A673 (cell line): ENCODE measurements around the gene SERGEF. TPM values are rescaled to one million over a fixed set of nuclear protein-coding genes. Genes with fewer than 3 reads are reported as not detected.

ENCODE experiments used
- BruUV-seq: library from RNA; stranded (reverse); fragments of 400-500 nt; replicated peaks from 2 replicates; lab custom pipeline; 2021; lab: Mats Ljungman, UMichigan
- CTCF ChIA-PET: fragments of 300-600 bp; sonication (Branson Sonifier 250); formaldehyde crosslinking; loops from one replicate; lab custom pipeline; 2022; ENCODE audit warnings: antibody characterized with exemption; lab: Charles Lee
- POLR2A ChIA-PET: fragments of 300-600 bp; sonication (Branson Sonifier 250); formaldehyde crosslinking; loops from one replicate; lab custom pipeline; 2022; ENCODE audit warnings: antibody characterized with exemption; ENCODE audit not compliant: low non-redundant PET; lab: Charles Lee
- DNase-seq: peaks from one replicate; pipeline ENCODE4 v3.0.0-alpha.2; 2015; ENCODE audit warnings: low spot score
- H3K27ac ChIP-seq: fragments of 200-600 bp; sonication (generic); 2 replicates; pipeline ENCODE4 v1.5.1; 2016; ENCODE audit warnings: mixed run types, low read depth, mild to moderate bottlenecking, mixed read lengths, antibody characterized with exemption, low read length; ENCODE audit not compliant: poor library complexity, severe bottlenecking
- H3K27me3 ChIP-seq: fragments of 200-600 bp; sonication (generic); replicated peaks from 2 replicates; pipeline ENCODE4 v1.6.1; 2017; ENCODE audit warnings: mixed run types, low read depth, mild to moderate bottlenecking, mixed read lengths, antibody characterized with exemption, low read length; ENCODE audit not compliant: insufficient read depth, poor library complexity
- H3K36me3 ChIP-seq: fragments of 200-600 bp; sonication (generic); 2 replicates; pipeline ENCODE4 v1.6.1; 2016; ENCODE audit warnings: mixed run types, mild to moderate bottlenecking, mixed read lengths, antibody characterized with exemption, low read length; ENCODE audit not compliant: insufficient read depth, poor library complexity, severe bottlenecking
- H3K4me1 ChIP-seq: fragments of 200-600 bp; sonication (generic); 2 replicates; pipeline ENCODE4 v1.6.1; 2017; ENCODE audit warnings: mixed run types, mild to moderate bottlenecking, mixed read lengths, antibody characterized with exemption, low read length; ENCODE audit not compliant: insufficient read depth, poor library complexity, severe bottlenecking
- H3K4me3 ChIP-seq: fragments of 200-600 bp; sonication (generic); 2 replicates; pipeline ENCODE4 v1.5.1; 2016; ENCODE audit warnings: low read depth, mixed run types, mild to moderate bottlenecking, mixed read lengths, low read length; ENCODE audit not compliant: poor library complexity, severe bottlenecking
- H3K9me3 ChIP-seq: fragments of 200-600 bp; sonication (generic); 2 replicates; pipeline ENCODE4 v1.6.1; 2016; ENCODE audit warnings: mixed run types, low read depth, mild to moderate bottlenecking, mixed read lengths, antibody characterized with exemption, low read length; ENCODE audit not compliant: poor library complexity, severe bottlenecking
- EZH2 ChIP-seq: fragments of 200-600 bp; sonication (generic); IDR thresholded peaks from 2 replicates; pipeline ENCODE4 v1.6.1; 2017; ENCODE audit warnings: borderline replicate concordance, low read depth, mild to moderate bottlenecking, mixed read lengths, antibody characterized with exemption, low read length; ENCODE audit not compliant: poor library complexity, severe bottlenecking
- intact Hi-C: fragments of 100-400 bp; cut with micrococcal nuclease; formaldehyde crosslinking; loops from one replicate; pipeline ENCODE4 v1.10.0; 2022; ENCODE audit not compliant: unreplicated experiment
- total RNA-seq: library from RNA; stranded (reverse); gene quantifications from 2 replicates; pipeline ENCODE4 v1.2.3, GENCODE V29; 2021
- TF ChIP-seq, protein P1 (sequence below): fragments of 300-800, 200-600 bp; sonication (generic); conservative IDR thresholded peaks from 2 replicates; pipeline ENCODE4 v1.5.1; 2017; ENCODE audit warnings: low read depth, mild to moderate bottlenecking, antibody characterized with exemption, low read length, moderate library complexity, mixed read lengths

SERGEF gene
- total RNA-seq, 1 experiment from 2014 or later = 15.2 TPM

DNA sequence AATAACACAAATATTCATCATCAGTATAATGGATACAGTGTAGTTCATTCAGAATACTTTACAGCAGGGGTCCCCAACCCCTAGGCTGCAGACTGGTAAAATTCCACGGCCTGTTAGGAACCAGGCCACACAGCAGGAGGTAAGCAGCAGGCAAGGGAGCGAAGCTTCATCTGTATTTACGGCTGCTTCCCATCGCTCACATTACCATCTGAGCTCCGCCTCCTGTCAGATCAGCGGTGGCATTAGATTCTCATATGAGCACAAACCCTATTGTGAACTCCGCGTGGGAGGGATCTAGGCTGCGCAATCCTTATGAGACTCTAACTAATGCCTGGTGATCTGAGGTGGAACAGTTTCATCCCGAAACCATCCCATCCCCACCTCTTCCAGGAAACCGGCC is 125.1 kb downstream of the SERGEF start:
- peak; percentile 89 for DNase-seq
- Histone ChIP-seq H3K27ac (no peak overlapping the region), H3K4me3 (no peak overlapping the region), H3K4me1 (peaks cover 15% of the 10 kb centered on the region), H3K9me3 (no peaks in the 10 kb centered on the region), H3K36me3 (no peaks in the 10 kb centered on the region), H3K27me3 (no peaks in the 10 kb centered on the region)
- CTCF ChIA-PET = interaction anchor here (0.6 to 1.0 kb wide), 2 partner anchors 85 to 508 kb away, joined by 3 read pairs; no protein-coding TSS in a partner anchor
- POLR2A ChIA-PET = no interaction called here
- TF ChIP-seq, protein P1, sequence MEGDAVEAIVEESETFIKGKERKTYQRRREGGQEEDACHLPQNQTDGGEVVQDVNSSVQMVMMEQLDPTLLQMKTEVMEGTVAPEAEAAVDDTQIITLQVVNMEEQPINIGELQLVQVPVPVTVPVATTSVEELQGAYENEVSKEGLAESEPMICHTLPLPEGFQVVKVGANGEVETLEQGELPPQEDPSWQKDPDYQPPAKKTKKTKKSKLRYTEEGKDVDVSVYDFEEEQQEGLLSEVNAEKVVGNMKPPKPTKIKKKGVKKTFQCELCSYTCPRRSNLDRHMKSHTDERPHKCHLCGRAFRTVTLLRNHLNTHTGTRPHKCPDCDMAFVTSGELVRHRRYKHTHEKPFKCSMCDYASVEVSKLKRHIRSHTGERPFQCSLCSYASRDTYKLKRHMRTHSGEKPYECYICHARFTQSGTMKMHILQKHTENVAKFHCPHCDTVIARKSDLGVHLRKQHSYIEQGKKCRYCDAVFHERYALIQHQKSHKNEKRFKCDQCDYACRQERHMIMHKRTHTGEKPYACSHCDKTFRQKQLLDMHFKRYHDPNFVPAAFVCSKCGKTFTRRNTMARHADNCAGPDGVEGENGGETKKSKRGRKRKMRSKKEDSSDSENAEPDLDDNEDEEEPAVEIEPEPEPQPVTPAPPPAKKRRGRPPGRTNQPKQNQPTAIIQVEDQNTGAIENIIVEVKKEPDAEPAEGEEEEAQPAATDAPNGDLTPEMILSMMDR = no peak
- intact Hi-C loops = no loop called here
- no TSS peak for BruUV-seq

DNA sequence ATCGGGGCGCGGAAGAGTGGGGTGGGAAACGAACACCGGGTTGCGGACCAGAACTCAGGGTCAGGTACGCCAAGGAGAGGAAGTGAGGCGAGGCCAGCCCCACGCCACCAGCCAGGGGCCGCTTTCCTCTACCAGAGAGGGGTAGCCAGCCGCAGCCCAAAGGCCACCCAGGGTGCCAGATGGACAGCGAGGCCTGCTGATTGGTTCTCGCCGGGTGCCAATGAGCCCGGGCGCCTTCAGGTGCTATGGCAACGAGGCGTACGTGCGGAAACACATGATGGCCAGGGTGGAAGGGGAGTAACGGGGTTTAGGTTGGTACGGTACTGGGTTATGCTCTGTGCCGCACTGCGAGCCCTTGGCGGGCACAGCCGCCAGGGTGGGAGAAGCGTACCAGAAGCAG is 128.9 kb downstream of the SERGEF start:
- H3K4me3 ChIP-seq = no peak overlapping the region
- CTCF ChIA-PET = no interaction called here
- intact Hi-C loops = no loop called here
- H3K27ac ChIP-seq = no peak overlapping the region
- no TSS peak for BruUV-seq
- H3K9me3 ChIP-seq = no peaks in the 10 kb centered on the region
- TF ChIP-seq EZH2 = no peak
- TF ChIP-seq, protein P1 = no peak
- POLR2A ChIA-PET = no interaction called here
- no peaks in the 10 kb centered on the region for H3K27me3 ChIP-seq
- peaks cover 15% of the 10 kb centered on the region for H3K4me1 ChIP-seq
- no peak for DNase-seq
- H3K36me3 ChIP-seq = no peaks in the 10 kb centered on the region

DNA sequence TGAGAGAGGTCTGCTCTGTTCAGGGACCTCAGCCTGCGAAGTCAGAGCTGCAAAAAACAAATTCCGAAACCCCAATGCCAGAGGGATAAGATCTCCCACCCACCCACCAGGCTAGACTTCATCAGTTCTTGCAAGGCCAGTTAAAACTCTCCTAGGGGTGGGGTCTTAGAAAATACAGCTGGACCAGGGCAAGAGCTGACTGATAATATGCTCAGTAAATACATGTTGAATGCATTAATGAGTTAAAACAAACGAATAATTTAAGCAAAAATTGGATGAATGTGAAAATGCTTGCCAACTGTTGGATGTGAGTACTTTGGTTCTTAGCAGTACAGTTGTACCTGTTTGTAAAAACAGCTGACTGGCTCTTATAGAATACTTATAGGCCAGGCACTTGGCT is 129.8 kb downstream of the SERGEF start:
- no TSS peak for BruUV-seq
- H3K4me1 ChIP-seq = peaks cover 9% of the 10 kb centered on the region
- no peaks in the 10 kb centered on the region for H3K36me3 ChIP-seq
- ChIA-PET CTCF (no interaction called here), POLR2A (no interaction called here)
- no peak overlapping the region for H3K4me3 ChIP-seq
- H3K27ac ChIP-seq = no peak overlapping the region
- no peaks in the 10 kb centered on the region for H3K27me3 ChIP-seq
- no peak for DNase-seq
- H3K9me3 ChIP-seq = no peaks in the 10 kb centered on the region
- TF ChIP-seq, protein P1 = no peak
- no peak for TF ChIP-seq EZH2
- intact Hi-C loops = no loop called here
